Vagina (tissue), 2 donors: Measurements from ENCODE around the gene FERMT2. TPM values are rescaled to one million over a fixed set of nuclear protein-coding genes. Genes with fewer than 3 reads are reported as not detected.
A peak's percentile ranks its signal among the peaks of the same experiment; 100 is the strongest.

Experiments used
- DNase-seq, 2 donors: peaks; one replicate each; pipeline ENCODE4 v3.0.0-alpha.2; 2017; ENCODE audit errors: extremely low spot score in 2 of 2
- H3K27ac ChIP-seq: fragments of 200-600 bp; sonication (generic); one replicate; pipeline ENCODE4 v1.5.1; 2019
- H3K27me3 ChIP-seq: fragments of 200-600 bp; sonication (generic); one replicate; pipeline ENCODE4 v1.5.1; 2019
- H3K36me3 ChIP-seq, 2 donors: fragments of 200-600 bp; sonication (generic); one replicate each; pipeline ENCODE4 v1.5.1; 2017 to 2019
- H3K4me1 ChIP-seq: fragments of 200-600 bp; sonication (generic); one replicate; pipeline ENCODE4 v1.5.1; 2019
- H3K4me3 ChIP-seq, 2 donors: fragments of 200-600 bp; sonication (generic); 1 replicate in 1 of 2; 2 replicates in 1 of 2; pipeline ENCODE4 v1.5.1; 2016 to 2019
- H3K9me3 ChIP-seq: fragments of 200-600 bp; sonication (generic); one replicate; pipeline ENCODE4 v1.5.1; 2019
- POLR2A ChIP-seq, 2 donors: fragments of 450-650 bp; IDR thresholded peaks; one replicate each; pipeline ENCODE4 v1.6.1; 2017; ENCODE audit warnings: antibody characterized with exemption in 2 of 2, mild to moderate bottlenecking in 2 of 2, moderate library complexity in 2 of 2
- POLR2AphosphoS5 ChIP-seq, 2 donors: sonication (generic); formaldehyde crosslinking; IDR thresholded peaks; one replicate each; pipeline ENCODE4 v1.9.0; 2017; ENCODE audit warnings: antibody characterized with exemption in 2 of 2, mild to moderate bottlenecking in 2 of 2, low read depth in 1 of 2; ENCODE audit not compliant: insufficient read depth in 1 of 2
- intact Hi-C: fragments of 100-400 bp; cut with DNase I; formaldehyde crosslinking; loops from one replicate; pipeline ENCODE4 v1.15.1; 2023
- total RNA-seq: library from RNA; depleted of rRNA; stranded (reverse); fragments of >200 nt; gene quantifications from one replicate; pipeline ENCODE4 v1.2.3, GENCODE V29; 2016
- TF ChIP-seq, protein P1 (sequence below), 3 experiments: fragments of 450-650 bp in 2 of 3; fragments of 200-600 bp in 1 of 3; sonication (generic) in 1 of 3; IDR thresholded peaks; one replicate each; pipeline ENCODE4 v1.5.1; 2017 to 2019; ENCODE audit warnings: antibody characterized with exemption in 3 of 3, mild to moderate bottlenecking in 2 of 3, moderate library complexity in 2 of 3

Gene FERMT2
- total RNA-seq, 1 donor from 2014 or later: 70.2 TPM

DNA sequence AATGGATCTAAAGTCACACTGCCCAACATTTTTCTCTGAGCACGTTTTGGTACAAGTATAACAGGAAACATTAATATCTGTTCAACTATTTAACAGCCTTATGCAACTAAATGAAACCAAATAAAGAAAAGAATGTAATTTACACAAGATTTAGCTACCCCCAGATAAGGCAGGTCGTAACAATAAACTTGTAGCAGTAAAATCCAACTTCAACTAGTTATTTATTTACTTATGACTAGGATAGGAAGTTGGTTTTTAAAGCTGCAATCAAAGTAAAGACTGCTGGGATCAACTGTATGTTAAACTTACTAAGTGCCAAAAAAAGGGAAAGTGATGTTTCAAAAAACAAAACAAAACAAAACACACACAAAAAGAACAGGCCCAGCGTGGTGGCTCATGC, 30.9 kb downstream of the FERMT2 start:
- H3K9me3 ChIP-seq: no peaks in the 10 kb centered on the region
- peaks cover 61% of the 10 kb centered on the region for H3K4me1 ChIP-seq
- H3K36me3 ChIP-seq: peaks cover 0 to 5% of the 10 kb centered on the region in 2 donors
- intact Hi-C loops: no loop called here
- no peak for DNase-seq
- no peak overlapping the region for H3K4me3 ChIP-seq
- TF ChIP-seq POLR2AphosphoS5 (IDR thresholded peaks at IDR 0.05; ENCODE audit: insufficient read depth in 1 of 2, low read depth in 1 of 2) (no peak), POLR2A (IDR thresholded peaks at IDR 0.05) (no peak)
- TF ChIP-seq, protein P1, sequence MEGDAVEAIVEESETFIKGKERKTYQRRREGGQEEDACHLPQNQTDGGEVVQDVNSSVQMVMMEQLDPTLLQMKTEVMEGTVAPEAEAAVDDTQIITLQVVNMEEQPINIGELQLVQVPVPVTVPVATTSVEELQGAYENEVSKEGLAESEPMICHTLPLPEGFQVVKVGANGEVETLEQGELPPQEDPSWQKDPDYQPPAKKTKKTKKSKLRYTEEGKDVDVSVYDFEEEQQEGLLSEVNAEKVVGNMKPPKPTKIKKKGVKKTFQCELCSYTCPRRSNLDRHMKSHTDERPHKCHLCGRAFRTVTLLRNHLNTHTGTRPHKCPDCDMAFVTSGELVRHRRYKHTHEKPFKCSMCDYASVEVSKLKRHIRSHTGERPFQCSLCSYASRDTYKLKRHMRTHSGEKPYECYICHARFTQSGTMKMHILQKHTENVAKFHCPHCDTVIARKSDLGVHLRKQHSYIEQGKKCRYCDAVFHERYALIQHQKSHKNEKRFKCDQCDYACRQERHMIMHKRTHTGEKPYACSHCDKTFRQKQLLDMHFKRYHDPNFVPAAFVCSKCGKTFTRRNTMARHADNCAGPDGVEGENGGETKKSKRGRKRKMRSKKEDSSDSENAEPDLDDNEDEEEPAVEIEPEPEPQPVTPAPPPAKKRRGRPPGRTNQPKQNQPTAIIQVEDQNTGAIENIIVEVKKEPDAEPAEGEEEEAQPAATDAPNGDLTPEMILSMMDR (IDR thresholded peaks at IDR 0.05): no peak
- no peaks in the 10 kb centered on the region for H3K27me3 ChIP-seq
- H3K27ac ChIP-seq: no peak overlapping the region

DNA sequence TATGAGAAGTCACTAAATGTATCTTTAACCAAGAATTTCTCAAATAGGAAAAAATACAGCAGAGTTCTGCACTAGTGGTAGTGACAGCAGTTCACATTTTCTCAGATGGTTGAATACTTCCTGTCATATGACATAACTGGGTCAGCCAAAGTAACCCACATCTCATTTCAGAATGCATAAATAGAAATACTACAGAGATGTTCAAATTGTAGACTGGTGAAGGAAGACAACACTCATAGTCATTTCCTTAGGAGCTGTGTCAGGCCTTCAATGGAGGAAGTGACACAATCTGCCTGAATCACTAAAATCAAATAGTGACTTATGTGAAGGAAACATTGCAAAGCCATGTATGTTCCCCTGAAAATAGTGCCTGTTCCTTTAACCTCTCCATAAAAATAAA, 32.4 kb downstream of the FERMT2 start:
- no peaks in the 10 kb centered on the region for H3K9me3 ChIP-seq
- peaks cover 46% of the 10 kb centered on the region for H3K4me1 ChIP-seq
- no peak overlapping the region for H3K4me3 ChIP-seq
- H3K27ac ChIP-seq: peak overlapping the region; percentile 60
- intact Hi-C loops: no loop called here
- no peak for DNase-seq
- peaks cover 0 to 5% of the 10 kb centered on the region in 2 donors for H3K36me3 ChIP-seq
- TF ChIP-seq, protein P1 (IDR thresholded peaks at IDR 0.05): no peak
- TF ChIP-seq POLR2A (IDR thresholded peaks at IDR 0.05): no peak
- TF ChIP-seq POLR2AphosphoS5 (IDR thresholded peaks at IDR 0.05; ENCODE audit: insufficient read depth in 1 of 2, low read depth in 1 of 2): peak in 1 of 2 donors; percentile 76
- no peaks in the 10 kb centered on the region for H3K27me3 ChIP-seq

DNA sequence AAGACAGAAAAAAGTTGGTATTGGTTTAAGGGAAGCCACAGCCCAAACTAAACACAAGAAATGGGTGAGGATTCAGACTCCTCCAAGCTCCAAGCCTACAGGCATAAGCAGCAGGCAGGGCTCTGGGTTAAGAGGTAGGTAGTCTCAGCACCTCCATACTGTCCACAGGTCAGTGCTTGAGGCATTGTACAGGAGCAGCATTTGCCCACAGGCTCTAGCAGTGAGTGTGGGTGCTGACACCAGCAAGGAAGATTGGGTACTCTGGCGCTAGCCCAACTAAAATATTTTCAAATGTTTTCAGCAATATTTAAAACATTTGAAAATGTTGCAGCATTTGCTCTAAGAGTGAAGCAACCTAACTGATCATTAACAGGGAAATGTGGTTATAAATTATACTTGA, 33.1 kb downstream of the FERMT2 start:
- Histone ChIP-seq H3K27ac (peak overlapping the region; percentile 60), H3K36me3 (peaks cover 0 to 5% of the 10 kb centered on the region in 2 donors), H3K27me3 (no peaks in the 10 kb centered on the region), H3K9me3 (no peaks in the 10 kb centered on the region), H3K4me3 (no peak overlapping the region), H3K4me1 (peaks cover 38% of the 10 kb centered on the region)
- intact Hi-C loops: no loop called here
- TF ChIP-seq POLR2AphosphoS5 (IDR thresholded peaks at IDR 0.05; ENCODE audit: insufficient read depth in 1 of 2, low read depth in 1 of 2) (no peak), POLR2A (IDR thresholded peaks at IDR 0.05) (no peak)
- TF ChIP-seq, protein P1 (IDR thresholded peaks at IDR 0.05): no peak
- DNase-seq: no peak

DNA sequence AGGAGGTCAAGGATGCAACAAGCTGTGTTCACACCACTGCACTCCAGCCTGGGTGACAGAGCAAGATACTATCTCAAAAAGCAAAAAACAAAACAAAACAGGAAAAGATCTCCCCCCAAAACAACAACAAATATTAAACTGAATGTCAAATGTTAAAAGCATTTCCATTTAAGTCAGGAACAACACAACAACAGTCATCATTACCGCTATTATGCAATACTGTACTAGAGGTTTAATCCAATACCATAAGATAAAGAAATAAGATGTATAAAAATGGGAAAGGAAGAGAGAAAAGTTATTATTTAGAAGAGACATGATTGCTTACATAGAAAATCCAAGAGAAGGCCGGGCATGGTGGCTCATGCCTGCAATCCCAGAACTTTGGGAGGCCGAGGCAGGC, 36.6 kb downstream of the FERMT2 start:
- H3K27ac ChIP-seq: no peak overlapping the region
- H3K36me3 ChIP-seq: peaks cover 0 to 5% of the 10 kb centered on the region in 2 donors
- H3K27me3 ChIP-seq: no peaks in the 10 kb centered on the region
- TF ChIP-seq POLR2AphosphoS5 (IDR thresholded peaks at IDR 0.05; ENCODE audit: insufficient read depth in 1 of 2, low read depth in 1 of 2) (no peak), POLR2A (IDR thresholded peaks at IDR 0.05) (no peak)
- TF ChIP-seq, protein P1 (IDR thresholded peaks at IDR 0.05): no peak
- intact Hi-C loops: no loop called here
- peaks cover 23% of the 10 kb centered on the region for H3K4me1 ChIP-seq
- no peak for DNase-seq
- no peak overlapping the region for H3K4me3 ChIP-seq
- H3K9me3 ChIP-seq: no peaks in the 10 kb centered on the region

DNA sequence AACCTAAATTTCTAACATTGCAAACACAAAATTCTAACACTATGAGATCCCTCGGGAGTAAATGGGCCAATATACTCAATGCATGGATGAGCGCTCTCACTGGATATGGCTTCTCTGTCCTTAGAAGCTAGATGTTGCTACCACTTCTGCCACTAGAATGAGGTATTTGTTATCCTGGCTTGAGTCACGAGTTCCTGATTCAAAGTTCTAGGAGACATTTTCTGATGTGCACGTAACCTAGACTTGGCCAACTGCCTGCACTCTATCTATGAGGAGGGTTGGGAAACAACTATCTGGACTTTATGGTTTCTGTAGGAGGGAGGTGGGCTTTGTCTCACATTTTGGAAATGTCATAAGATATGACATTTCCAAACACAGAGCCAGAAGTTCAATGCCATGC, 37.6 kb downstream of the FERMT2 start:
- intact Hi-C loops: no loop called here
- Histone ChIP-seq H3K4me3 (no peak overlapping the region), H3K9me3 (no peaks in the 10 kb centered on the region), H3K4me1 (peaks cover 13% of the 10 kb centered on the region), H3K36me3 (peaks cover 0 to 7% of the 10 kb centered on the region in 2 donors), H3K27me3 (no peaks in the 10 kb centered on the region), H3K27ac (no peak overlapping the region)
- no peak for DNase-seq
- TF ChIP-seq, protein P1 (IDR thresholded peaks at IDR 0.05): no peak
- TF ChIP-seq POLR2A (IDR thresholded peaks at IDR 0.05) (no peak), POLR2AphosphoS5 (IDR thresholded peaks at IDR 0.05; ENCODE audit: insufficient read depth in 1 of 2, low read depth in 1 of 2) (no peak)
